NCI-H1105 (cell line): ENCODE results near the gene ANAPC16.
"Not testable (repeated sequence)": the region's sequence is repeated elsewhere in the genome, so short reads cannot be mapped to it uniquely, and the experiment has no call there.

Experiments used
- DNase-seq: peaks from one replicate; lab custom pipeline; 2025; lab: John Stamatoyannopoulos, UW

Gene ANAPC16

DNA sequence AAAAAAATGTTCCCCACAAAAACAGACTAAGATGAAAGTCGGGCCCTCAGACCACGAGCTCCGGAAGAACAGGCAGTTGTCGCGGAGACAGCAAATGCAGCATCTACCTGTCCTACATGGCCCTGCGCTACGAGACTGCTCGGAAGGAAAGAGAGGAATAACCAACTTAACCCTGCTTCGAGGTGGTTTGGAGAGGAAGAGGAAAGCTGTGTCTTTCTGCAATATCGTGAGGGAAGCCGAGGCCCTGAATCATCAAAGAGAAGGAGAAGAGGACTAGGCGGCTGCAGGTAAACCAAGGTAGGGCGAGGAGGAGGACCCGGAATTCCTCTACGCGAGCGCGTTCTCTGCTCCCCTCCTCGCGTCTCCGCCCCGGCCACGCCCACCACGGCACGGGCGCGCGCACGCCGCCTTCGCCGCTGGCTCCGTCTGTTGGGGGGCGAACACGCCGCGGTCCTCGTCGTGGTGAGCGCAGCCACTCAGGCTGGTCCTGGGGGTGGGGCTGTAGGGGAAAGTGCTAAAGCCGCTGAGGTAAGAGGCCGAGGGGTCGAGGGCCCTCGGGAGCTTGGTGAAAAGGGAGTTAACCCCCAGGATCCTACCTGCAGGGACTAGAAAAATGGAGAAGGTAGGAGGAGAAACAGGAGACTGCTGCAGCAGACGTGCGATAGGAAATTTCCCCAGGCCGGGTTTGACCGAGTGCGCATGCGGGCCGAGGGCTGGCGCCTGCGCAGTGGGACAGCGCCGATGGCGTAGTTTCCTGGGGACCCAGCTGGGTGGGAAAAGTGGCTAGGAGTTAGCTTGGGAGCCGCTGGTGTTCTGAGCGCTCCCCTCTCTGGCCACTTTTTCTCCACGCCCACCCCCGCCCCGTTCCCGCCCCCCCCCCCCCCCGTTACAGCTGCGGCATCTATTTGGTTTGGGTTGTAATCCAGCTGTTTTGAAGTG, at the start of gene ANAPC16, which contains the start of gene ASCC1:
Gene ANAPC16 (plus strand): TSS at position 402 of the 939 bp plus-strand sequence. CDS start 7,903 bp downstream, outside the sequence.
Gene ASCC1 (minus strand): TSS at position 666 of the 939 bp plus-strand sequence. CDS start 2,978 bp downstream, outside the sequence.
- DNase-seq, result peak; percentile 72

DNA sequence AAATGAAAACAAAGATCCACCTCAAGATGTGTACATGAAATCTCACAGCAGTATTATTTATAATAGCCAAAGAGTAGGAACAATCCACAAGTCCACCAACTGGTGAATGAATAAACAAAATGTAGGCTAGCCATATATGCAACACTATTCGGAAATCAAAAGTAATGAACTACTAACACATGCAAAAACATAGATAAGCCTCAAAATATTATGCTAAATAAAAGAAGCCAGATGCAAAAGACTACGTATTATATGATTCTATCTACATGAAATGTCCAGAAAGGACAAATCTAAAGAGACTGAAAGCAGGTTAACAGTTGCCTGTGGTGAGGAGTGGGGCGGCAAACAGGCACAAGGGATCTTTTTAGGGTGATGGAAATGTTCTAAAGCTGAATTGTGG, 48.7 kb upstream of the ANAPC16 start:
- DNase-seq, result no peak

DNA sequence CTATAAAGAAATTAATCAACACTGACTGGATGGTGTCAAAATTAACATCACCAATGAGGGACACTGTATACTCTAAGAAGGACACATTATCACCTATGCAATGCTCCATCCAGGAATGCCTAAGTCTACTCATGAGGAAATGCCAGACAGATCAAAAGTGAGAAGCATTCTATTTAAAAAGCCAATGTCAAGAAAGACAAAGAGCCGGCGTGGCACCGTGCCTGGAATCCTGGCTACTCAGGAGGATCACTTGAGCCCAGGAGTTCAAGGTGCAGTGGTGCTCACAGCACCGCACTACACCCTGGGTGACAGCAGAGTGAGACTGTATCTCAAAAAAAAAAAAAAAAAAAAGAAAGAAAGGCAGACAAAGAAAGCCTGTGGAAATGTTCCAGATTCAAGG, 45.5 kb upstream of the ANAPC16 start:
- no peak for DNase-seq

DNA sequence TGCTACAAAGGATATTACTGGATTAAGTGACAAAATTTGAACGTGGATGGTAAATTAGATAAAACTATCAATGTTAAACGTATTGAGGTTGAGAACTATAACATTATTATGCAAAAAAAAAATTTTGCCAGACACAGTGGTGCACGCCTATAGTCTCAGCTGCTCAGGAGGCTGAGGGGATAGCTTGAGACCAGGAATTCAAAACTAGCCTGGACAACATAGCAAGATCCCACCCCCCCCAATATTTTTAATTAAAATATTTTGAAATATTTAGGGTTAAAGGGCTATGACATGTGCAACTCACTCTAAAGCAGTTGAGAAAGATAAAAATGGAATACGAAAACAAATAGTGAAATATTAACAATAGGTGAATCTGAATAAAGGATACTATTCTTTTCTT, 45.1 kb upstream of the ANAPC16 start:
- no peak for DNase-seq

DNA sequence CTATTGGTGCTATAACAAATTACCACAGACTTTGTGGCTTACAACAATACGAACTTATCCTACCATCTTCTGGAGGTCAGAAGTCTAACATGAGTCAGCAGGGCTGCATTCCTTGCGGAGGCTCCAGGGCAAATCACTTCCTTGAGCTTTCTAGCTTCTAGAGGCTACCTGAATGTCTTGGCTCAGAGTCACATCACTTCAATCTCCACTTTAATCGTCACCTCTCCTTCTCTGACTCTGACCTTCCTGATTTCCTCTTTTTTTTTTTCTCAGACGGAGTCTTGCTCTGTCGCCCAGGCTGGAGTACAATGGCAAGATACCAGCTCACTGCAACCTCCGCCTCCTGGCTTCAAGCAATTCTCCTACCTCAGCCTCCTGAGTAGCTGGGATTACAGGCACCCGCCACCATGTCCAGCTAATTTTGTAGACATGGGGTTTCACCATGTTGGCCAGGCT, 44.6 kb upstream of the ANAPC16 start:
- DNase-seq, result no peak

DNA sequence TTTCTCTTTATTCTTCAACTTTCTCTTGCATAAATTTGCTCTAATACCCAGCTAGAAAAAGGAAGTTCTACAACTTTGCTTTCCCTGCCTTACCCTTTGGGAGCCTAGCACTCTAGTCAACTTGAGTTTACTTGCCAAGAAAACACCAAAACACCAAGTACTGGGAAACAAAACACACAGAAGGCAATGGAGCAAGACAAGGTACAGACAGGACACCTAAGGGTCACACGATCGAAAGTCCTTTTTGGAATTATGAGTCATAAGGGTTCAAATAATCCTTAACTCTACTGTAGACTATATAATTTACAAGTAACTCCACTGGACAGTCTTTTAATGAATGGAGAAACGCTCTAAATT, 42.6 kb upstream of the ANAPC16 start:
- DNase-seq, result no peak

DNA sequence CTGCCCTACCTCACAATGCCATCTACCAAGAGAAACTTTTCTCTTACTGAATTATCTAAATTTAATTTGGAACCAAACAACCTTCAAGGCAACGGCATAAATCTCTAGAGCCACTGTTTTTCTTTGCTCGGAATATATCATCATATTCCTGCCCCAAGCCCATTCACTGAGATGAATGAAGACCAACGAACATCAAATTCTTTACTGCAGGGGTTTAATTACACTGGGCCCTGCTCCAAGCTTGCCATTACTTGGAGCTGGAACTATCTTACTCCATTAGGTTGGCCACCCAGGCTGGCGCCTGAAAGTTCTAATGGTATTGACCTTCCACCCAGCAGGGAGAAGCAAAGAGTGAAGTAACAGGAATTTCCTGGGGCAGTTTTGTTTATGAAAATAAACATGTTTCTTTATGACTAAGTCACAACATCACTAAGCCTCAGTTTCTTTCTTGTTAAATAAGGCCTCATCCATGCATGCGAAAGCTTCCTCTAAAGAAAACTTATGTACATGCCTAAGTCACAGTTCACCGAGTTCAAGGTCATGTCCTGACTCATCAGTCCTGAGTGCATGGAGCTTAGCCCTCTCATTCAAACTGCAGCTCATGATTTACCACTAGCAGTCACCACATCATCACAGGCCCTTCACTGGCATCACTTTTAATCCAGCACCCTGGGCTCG, 42.1 kb upstream of the ANAPC16 start:
- DNase-seq, result peak; percentile 75

DNA sequence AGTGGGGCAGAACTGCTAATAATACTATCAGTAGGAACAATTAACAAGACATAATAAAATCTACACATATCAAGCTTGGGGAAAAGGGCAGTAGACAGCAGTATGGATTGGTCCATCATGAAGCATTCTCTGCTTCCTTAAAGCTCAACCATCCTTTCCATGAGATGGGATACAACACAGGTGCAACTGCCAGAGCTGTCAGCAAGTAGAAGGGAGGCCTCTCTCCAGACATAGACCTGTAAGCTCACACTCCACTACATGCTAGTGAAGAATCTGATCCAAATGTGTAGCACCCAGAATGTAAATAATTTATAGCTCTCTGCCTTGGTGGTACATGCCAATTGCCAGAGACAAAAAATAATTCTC, 41.5 kb upstream of the ANAPC16 start:
- no peak for DNase-seq

DNA sequence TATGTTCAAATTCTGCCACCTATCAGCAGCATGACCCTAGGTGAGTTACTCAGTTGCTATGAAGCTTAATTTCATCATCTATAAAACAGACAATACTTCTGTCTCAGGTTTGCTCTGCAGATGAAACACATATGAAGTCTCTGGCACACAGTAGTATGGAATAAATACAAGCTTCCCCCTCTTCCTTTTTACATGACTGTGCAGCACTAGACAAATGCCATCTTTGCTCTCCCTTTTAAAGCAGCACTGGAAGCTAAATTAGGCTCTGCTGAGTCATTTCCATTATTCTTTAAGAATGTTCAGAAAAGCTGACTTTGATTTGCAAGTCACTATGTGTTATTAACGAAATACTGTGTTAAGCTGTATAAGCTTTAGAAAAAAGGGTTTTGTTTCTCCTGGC, 40.7 kb upstream of the ANAPC16 start:
- no peak for DNase-seq

DNA sequence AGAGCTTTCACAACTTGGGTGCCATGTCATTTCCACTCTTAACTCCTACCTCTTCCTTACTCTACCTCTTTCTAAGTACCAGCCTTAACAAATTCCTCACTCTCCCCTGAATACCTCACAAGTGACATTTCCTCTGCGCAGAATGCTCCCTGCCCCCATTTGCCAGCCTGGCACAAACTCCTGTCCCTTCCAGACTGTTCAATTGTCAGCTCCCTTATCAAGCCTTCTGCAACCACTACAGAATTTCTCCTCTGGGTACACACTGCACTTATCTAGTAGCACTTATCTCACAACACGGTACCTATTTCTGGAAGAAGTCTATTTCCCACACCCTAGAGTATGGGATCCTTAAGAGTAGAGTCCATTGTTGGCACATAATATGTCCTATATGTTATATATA, 39.1 kb upstream of the ANAPC16 start:
- no peak for DNase-seq

DNA sequence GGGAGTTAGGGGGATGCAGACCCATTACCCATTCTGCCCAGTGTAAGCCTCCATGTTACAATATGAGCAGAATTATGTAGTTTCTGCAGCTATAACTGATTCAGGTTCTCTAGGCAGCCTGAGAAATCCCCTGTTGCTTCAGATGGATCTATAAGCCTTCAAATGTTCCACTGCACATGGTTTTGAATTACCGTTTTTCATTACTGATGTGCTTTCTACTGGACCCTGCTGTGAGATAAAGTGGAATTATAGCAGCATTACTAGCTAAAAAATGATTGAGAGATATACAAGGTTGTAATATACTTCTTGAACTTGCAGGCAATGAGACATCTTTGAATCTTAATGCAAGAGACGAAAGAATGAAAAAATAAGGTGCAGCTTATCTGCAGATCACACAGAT, 38.4 kb upstream of the ANAPC16 start:
- DNase-seq, result no peak

DNA sequence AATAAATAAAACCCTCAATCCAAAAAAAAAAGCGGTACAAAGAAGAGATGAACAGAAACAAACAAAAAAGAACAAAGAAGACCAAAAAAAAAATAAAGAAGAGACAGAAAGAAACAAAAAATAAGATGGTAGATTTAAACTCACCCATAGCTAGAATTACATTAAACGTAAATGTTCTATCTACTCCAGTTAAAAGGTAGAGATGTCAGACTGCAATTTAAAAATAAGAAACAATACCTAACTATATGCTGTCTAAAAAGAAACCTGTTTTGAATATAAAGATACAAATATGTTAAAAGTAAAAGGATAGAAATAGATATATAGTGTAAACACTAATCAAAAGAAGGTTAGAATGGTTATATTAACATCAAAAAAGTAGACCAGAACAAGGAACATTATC, 31.7 kb upstream of the ANAPC16 start:
- no peak for DNase-seq

DNA sequence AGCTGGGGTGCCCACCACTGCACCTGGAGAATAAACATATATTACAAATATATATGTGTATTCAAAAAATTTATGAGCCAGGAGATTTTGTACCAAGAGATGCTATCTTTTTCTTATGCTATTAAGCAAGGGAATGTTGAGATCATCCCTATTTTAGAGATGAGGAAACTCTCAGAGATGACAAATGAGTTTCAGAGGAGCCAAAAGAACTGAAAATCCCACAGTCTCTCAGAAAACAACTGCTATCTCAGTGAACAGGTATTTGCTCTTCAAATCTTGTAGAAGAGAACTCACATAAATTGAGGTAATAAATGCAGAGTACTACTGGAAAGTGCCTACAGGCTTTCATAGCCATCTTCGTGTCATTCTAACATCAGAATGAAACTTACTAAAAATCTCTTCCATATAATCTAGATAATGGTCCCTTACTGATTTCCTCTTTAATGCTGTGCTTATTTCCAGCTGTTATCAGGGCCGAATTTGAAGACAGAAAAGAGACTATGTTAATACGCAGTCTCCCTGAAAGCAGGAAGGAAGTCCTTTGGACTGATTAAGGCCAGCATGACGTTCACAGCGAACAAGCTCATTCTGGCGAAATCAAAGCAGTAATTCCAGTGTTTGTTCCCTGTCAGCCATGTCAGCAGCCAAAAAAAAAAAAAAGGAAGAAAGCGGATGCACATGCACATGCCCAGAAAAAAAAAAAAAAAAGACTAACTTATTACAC, 29.4 kb upstream of the ANAPC16 start:
- DNase-seq, result no peak

DNA sequence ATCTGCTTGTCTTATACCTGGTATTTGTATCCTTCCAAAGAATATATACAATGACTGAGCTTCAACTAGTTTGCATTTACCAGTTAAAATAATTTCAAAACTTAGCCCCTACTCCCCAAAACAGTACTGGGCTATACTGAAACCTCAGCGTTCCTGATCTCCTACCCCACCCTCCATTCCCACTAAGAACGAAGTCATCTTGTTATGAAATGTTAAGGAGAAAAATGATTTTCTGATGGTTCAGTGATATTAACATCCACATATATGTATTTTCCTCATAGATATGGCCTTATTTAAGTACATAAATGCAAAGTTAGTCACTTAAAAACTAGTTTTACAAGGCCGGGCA, 28.9 kb upstream of the ANAPC16 start:
- no peak for DNase-seq

DNA sequence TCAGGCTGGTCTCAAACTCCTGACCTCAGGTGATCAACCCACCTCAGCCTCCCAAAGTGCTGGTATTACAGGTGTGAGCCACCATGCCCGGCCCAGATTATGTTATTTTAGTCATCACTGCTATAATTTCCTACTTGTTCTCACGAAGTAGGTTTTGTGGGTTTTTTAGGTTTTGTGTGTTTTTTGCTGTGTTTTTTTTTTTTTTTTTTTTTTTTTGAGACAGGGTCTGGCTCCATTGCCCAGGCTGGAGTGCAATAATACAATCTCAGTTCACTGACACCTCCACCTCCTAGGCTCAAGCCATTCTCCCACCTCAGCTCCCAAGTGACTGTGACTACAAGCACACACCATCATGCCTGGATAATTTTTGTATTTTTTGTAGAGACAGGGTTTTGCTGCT, 20.9 kb upstream of the ANAPC16 start:
- no peak for DNase-seq

DNA sequence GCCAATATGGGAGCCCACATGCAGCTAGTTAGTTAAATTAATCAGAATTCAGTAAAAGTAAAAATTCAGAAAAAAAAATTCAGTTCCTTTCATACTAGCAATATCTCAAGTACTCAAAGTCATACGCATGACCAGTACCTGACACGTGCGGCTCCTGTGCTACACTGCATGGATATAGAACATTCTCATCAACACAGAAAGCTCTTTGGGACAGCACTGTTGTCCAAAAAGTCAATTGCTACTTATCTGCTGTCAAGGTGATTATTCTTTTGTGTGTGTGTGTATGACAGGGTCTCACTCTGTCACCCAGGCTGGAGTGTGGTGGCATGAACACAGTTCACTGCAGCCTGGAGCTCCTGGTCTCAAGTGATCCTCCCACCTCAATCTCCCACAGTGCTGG, 14.9 kb upstream of the ANAPC16 start:
- DNase-seq, result no peak

DNA sequence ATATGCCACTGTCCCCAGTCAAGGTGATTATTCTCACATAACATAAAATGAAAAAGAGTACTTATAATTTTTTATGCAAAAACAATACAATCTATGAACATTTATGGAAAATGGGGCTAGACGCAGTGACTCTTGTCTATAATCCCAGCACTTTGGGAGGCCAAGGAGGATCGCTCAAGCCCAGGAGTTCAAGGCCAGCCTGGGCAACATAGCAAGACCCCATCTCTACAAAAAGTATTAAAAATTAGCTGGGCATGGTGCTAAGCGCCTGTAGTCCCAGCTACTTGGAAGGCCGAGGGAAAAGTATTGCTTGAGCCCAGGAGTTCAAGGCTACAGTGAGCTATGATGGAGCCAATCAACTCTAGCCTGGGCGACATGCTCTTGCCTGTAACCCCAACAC, 14.5 kb upstream of the ANAPC16 start:
- no peak for DNase-seq

DNA sequence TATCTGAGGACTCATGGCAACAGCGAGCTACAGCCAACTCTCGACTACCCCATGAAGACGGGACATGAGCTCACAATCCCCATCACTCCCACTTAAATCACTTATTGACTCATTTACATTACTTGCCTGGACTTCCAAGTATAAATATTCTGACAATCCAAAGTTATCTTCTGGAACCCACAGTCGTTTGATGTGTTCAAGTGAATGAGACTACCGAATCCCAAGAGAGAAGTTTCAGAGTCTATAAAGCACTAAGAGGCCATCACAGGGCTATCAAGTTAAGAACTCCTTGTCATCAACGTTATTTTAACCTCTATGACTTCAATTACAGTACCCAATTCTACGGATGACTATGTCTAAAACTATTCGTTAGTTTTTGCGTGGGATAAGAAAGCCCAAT, 11.5 kb upstream of the ANAPC16 start:
- no peak for DNase-seq

DNA sequence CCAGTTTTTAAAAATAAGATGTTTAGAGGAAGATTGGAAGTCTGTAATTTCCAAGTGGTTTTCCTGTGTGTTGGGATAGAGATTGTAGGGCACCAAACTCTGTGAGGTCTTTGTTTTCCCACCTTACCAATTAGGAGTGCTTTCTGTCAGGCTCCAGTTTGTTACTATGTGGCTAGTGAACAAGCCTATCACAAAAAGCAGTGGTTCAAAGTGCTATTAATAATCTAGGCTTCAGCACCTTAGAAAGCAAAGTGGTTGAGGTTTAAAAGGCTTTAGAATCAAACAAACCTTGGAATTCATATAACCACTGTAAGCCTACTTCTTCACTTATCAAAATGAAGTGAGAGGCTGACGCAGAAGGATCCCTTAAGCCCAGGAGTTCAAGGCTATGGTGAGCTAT, 11.1 kb upstream of the ANAPC16 start:
- DNase-seq, result no peak

DNA sequence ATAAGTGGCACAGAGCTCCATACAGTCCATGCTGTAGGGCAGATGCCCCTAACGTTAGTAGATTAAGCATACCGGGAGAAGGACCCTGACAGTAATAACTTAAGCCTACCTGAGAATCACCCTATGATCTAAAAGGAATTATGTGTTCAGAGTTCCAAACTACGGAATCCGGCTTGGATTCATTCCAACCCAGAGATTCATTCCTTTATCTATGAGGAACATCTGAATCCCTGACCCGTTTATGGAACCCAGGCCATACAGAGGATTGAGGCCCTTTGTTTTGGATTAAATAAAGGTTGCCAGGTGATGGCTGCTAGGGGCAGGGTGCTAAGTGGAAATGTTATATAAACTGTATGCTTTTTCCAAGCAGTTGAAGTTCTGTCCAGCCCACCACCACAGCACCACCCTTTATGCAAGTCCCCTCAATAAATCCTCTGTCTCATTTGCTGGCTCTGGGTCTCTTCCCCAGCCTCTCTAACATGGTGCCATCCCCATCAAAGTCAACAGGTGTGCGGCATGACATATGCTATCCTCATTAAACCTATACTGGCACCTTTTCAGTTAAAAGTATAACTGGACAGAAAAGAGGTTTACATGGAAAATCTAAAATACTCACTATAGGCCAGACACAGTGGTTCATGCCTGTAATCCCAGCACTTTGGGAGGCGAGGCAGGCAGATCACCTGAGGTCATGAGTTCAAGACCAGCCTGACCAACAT, 9.1 kb upstream of the ANAPC16 start:
- DNase-seq, result no peak

DNA sequence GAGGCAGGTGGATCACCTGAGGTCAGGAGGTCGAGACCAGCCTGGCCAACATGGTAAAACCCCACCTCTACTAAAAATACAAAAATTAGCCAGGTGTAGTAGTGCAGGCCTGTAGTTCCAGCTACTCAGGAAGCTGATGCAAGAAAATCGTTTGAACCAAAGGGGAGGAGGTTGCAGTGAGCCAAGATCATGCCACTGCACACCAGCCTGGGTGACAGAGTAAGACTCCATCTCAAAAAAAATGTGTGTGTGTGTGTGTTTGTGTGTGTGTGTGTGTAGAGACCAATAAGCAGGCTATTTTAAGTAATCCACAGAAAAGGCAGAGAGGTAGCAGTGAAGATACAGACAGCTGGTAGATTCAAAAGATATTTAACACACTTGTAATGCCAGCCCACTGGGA, 7.3 kb upstream of the ANAPC16 start:
- not testable (repeated sequence) for DNase-seq

DNA sequence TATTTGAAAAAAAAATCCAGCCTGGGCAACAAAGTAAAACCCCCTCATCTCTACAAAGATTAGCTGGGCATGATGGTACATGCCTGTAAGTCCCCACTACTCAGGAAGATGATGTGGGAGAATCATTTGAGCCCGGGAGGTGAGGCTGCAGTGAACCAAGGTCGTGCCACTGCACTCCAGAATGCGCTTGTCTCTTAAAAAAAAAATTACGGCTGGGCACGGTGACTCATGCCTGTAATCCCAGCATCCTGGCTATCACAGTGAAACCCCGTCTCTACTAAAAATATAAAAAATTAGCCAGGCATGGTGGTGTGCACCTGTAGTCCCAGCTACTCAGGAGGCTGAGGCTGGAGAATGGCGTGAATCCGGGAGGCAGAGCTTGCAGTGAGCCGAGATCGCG, 4.4 kb upstream of the ANAPC16 start:
- DNase-seq, result not testable (repeated sequence)
